Astrocyte (in vitro differentiated cells and primary cell): ENCODE measurements around the gene GPNMB. TPM values are rescaled to one million over a fixed set of nuclear protein-coding genes. Genes with fewer than 3 reads are reported as not detected.

Experiments used
- DNase-seq: peaks from one replicate; pipeline ENCODE4 v3.0.0-alpha.2; 2010; ENCODE audit warnings: low read depth
- FAIRE-seq: peaks from 2 replicates; lab custom pipeline; 2011; peaks lifted over from hg19 to GRCh38; lab: Jason Lieb, UNC
- H2AFZ ChIP-seq: 2 replicates; pipeline ENCODE4 v1.6.0; 2012; ENCODE audit warnings: low read depth, low read length, inconsistent platforms
- H3K27ac ChIP-seq: 2 replicates; pipeline ENCODE4 v1.5.1; 2011; ENCODE audit warnings: low read depth, low read length, inconsistent platforms
- H3K27me3 ChIP-seq: 2 replicates; pipeline ENCODE4 v1.6.0; 2011; ENCODE audit warnings: low read length, inconsistent platforms; ENCODE audit not compliant: insufficient read depth
- H3K36me3 ChIP-seq: 2 replicates; pipeline ENCODE4 v1.5.1; 2011; ENCODE audit warnings: low read length, inconsistent platforms; ENCODE audit not compliant: insufficient read depth
- H3K4me1 ChIP-seq: 2 replicates; pipeline ENCODE4 v1.5.1; 2011; ENCODE audit warnings: low read length, inconsistent platforms; ENCODE audit not compliant: insufficient read depth
- H3K4me2 ChIP-seq: 2 replicates; pipeline ENCODE4 v1.6.0; 2012; ENCODE audit warnings: low read length, inconsistent platforms
- H3K4me3 ChIP-seq: 2 replicates; pipeline ENCODE4 v1.5.1; 2011; ENCODE audit warnings: low read depth, mild to moderate bottlenecking, low read length, inconsistent platforms; ENCODE audit not compliant: insufficient read depth
- H3K79me2 ChIP-seq: 2 replicates; pipeline ENCODE4 v1.6.0; 2012; ENCODE audit warnings: mild to moderate bottlenecking, low read length, inconsistent platforms; ENCODE audit not compliant: insufficient read depth
- H3K9ac ChIP-seq: 2 replicates; pipeline ENCODE4 v1.6.0; 2012; ENCODE audit warnings: mild to moderate bottlenecking, low read length, inconsistent platforms
- H3K9me3 ChIP-seq: 2 replicates; pipeline ENCODE4 v1.5.1; 2012; ENCODE audit warnings: low read depth, mild to moderate bottlenecking, low read length, inconsistent platforms; ENCODE audit not compliant: insufficient read depth
- H4K20me1 ChIP-seq: 2 replicates; pipeline ENCODE4 v1.6.0; 2012; ENCODE audit warnings: low read length, inconsistent platforms; ENCODE audit not compliant: insufficient read depth
- H3K27ac Mint-ChIP-seq: one replicate; pipeline ENCODE4 v1.8.0; 2021; ENCODE audit warnings: mild to moderate bottlenecking, mixed read lengths; ENCODE audit not compliant: unreplicated experiment
- H3K27me3 Mint-ChIP-seq: one replicate; pipeline ENCODE4 v1.8.0; 2021; ENCODE audit warnings: low read depth, mixed read lengths; ENCODE audit not compliant: unreplicated experiment
- H3K36me3 Mint-ChIP-seq: one replicate; pipeline ENCODE4 v1.8.0; 2021; ENCODE audit warnings: low read depth, mixed read lengths; ENCODE audit not compliant: unreplicated experiment
- H3K4me1 Mint-ChIP-seq: one replicate; pipeline ENCODE4 v1.8.0; 2021; ENCODE audit warnings: low read depth, mixed read lengths; ENCODE audit not compliant: unreplicated experiment
- H3K4me3 Mint-ChIP-seq: one replicate; pipeline ENCODE4 v1.8.0; 2021; ENCODE audit warnings: mild to moderate bottlenecking, moderate library complexity, mixed read lengths; ENCODE audit not compliant: unreplicated experiment
- H3K9me3 Mint-ChIP-seq: one replicate; pipeline ENCODE4 v1.8.0; 2021; ENCODE audit warnings: mild to moderate bottlenecking, mixed read lengths; ENCODE audit not compliant: unreplicated experiment
- EZH2 ChIP-seq: IDR thresholded peaks from 2 replicates; pipeline ENCODE4 v1.6.1; 2012; ENCODE audit warnings: mild to moderate bottlenecking, low read length, inconsistent platforms; ENCODE audit not compliant: insufficient read depth
- total RNA-seq: library from RNA; stranded (reverse); gene quantifications from 2 replicates; pipeline ENCODE4 v1.2.1, GENCODE V29; 2021
- TF ChIP-seq, protein P1 (sequence below): IDR thresholded peaks from 2 replicates; pipeline ENCODE4 v1.5.1; 2011; ENCODE audit warnings: low read depth, mild to moderate bottlenecking, inconsistent platforms, low read length, moderate library complexity; ENCODE audit not compliant: insufficient read depth

The GPNMB gene
- total RNA-seq, 1 donor from 2014 or later: 0.91 TPM

DNA sequence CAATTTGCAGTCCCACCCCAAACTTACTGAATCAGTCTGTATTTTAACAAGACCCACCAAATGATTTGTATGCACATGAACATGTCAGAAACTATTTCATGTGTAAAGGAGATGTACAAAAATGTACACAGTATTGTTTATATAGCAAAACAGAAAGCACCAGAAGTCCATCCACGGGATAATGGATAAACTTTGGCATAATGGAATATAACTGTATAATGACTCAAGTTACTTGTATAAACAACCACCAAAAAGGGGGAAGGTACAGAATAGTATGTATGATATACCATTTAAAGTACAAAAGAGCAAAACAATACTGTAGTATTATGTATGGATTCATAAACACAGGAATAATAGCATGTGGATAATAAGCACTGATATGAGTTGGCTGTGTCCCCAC is 42.3 kb upstream of the GPNMB start:
- H3K27me3 ChIP-seq: no peaks in the 10 kb centered on the region
- peaks cover 2% of the 10 kb centered on the region for H3K9me3 ChIP-seq
- H3K9me3 Mint-ChIP-seq: no peaks in the 10 kb centered on the region
- H3K27ac ChIP-seq: no peak overlapping the region
- H3K79me2 ChIP-seq: no peaks in the 10 kb centered on the region
- no peak for TF ChIP-seq EZH2
- TF ChIP-seq, protein P1, sequence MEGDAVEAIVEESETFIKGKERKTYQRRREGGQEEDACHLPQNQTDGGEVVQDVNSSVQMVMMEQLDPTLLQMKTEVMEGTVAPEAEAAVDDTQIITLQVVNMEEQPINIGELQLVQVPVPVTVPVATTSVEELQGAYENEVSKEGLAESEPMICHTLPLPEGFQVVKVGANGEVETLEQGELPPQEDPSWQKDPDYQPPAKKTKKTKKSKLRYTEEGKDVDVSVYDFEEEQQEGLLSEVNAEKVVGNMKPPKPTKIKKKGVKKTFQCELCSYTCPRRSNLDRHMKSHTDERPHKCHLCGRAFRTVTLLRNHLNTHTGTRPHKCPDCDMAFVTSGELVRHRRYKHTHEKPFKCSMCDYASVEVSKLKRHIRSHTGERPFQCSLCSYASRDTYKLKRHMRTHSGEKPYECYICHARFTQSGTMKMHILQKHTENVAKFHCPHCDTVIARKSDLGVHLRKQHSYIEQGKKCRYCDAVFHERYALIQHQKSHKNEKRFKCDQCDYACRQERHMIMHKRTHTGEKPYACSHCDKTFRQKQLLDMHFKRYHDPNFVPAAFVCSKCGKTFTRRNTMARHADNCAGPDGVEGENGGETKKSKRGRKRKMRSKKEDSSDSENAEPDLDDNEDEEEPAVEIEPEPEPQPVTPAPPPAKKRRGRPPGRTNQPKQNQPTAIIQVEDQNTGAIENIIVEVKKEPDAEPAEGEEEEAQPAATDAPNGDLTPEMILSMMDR: no peak
- no peak overlapping the region for H2AFZ ChIP-seq
- no peak for FAIRE-seq
- H3K4me2 ChIP-seq: no peak overlapping the region
- peaks cover 12% of the 10 kb centered on the region for H3K36me3 ChIP-seq
- peaks cover 4% of the 10 kb centered on the region for H3K36me3 Mint-ChIP-seq
- no peaks in the 10 kb centered on the region for H4K20me1 ChIP-seq
- H3K27ac Mint-ChIP-seq: no peak overlapping the region
- no peaks in the 10 kb centered on the region for H3K4me1 ChIP-seq
- no peak overlapping the region for H3K4me3 Mint-ChIP-seq
- no peaks in the 10 kb centered on the region for H3K4me1 Mint-ChIP-seq
- no peak overlapping the region for H3K4me3 ChIP-seq
- H3K9ac ChIP-seq: no peak overlapping the region
- peaks cover 15% of the 10 kb centered on the region for H3K27me3 Mint-ChIP-seq
- DNase-seq: no peak

DNA sequence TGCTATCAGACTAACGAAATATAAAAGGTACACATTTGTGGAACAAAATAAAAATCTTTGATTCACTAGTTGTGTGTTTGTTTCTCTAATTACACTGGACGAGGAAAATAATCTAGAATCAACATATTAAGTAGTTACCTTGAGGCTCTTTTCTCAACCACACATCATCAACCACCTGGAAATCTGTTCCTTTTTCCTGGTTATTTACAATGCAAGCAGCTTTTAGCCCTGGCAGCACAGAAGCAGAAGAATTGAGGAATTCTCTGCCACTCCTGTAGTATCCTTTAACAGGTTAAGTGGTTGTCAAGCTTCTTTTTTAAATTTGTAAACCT is 41.0 kb upstream of the GPNMB start:
- Histone ChIP-seq H3K9ac (no peak overlapping the region), H3K4me2 (peak overlapping the region; percentile 76), H3K27me3 (no peaks in the 10 kb centered on the region), H3K27ac (no peak overlapping the region), H3K4me1 (no peaks in the 10 kb centered on the region), H3K4me3 (no peak overlapping the region), H3K79me2 (no peaks in the 10 kb centered on the region), H3K36me3 (peaks cover 4% of the 10 kb centered on the region), H3K9me3 (peaks cover 2% of the 10 kb centered on the region), H2AFZ (peak overlapping the region; percentile 94), H4K20me1 (no peaks in the 10 kb centered on the region)
- H3K27ac Mint-ChIP-seq: peak overlapping the region; percentile 19
- FAIRE-seq: no peak
- no peaks in the 10 kb centered on the region for H3K4me1 Mint-ChIP-seq
- peaks cover 4% of the 10 kb centered on the region for H3K36me3 Mint-ChIP-seq
- no peak for DNase-seq
- TF ChIP-seq, protein P1: no peak
- TF ChIP-seq EZH2: no peak
- no peaks in the 10 kb centered on the region for H3K9me3 Mint-ChIP-seq
- H3K4me3 Mint-ChIP-seq: no peak overlapping the region
- H3K27me3 Mint-ChIP-seq: peaks cover 15% of the 10 kb centered on the region

DNA sequence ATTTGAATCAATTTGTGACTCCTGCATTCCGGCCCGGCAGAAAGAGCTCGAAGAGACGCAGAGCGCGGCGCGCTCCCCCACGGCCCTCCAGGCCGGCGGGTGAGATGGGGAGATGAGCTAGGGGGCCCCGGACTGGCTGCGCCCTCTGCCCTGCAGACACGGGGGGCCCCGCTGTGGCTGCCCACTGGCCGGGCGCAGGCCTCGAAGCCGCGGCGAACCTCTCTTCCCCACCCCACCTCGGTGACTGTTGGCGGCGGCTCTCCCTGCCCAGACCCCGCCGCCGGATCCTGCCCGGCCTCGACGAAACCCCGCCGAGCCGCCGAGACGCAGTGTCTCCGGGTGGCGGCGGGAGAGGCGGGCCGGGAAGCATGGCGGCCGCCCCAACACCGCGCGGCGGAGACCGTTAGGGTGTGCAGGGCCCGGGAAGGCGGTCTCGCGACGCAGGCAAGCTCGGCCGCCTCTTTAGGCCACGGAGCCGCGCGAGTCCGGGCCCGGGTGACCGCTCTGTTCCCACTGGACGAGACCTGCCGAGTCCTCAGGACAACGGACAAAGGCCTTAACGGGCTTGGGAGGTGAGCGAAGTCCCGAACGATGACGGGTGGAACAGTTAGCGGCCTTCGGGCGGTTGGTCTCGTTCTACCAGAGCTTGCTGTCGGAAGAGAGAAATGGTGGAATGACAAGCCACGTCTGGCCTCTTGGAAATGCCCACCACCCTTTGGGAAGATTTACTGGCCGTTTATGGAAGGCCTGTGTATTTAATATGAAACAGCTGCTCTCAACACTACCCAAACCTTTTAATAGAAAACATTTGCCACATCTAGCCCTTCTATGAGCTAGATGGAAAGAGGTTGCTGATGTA is 40.4 kb upstream of the GPNMB start:
- H3K4me1 Mint-ChIP-seq: no peaks in the 10 kb centered on the region
- H3K9me3 Mint-ChIP-seq: no peaks in the 10 kb centered on the region
- Histone ChIP-seq H3K79me2 (no peaks in the 10 kb centered on the region), H3K27me3 (no peaks in the 10 kb centered on the region), H3K4me3 (peak overlapping the region; percentile 31), H3K27ac (no peak overlapping the region), H3K9me3 (peaks cover 2% of the 10 kb centered on the region), H3K36me3 (no peaks in the 10 kb centered on the region), H3K4me1 (no peaks in the 10 kb centered on the region), H3K4me2 (peak overlapping the region; percentile 76), H2AFZ (peak overlapping the region; percentile 94), H3K9ac (peak overlapping the region; percentile 35), H4K20me1 (no peaks in the 10 kb centered on the region)
- no peak for DNase-seq
- peak overlapping the region; percentile 19 for H3K27ac Mint-ChIP-seq
- peak; percentile 52 for TF ChIP-seq EZH2
- TF ChIP-seq, protein P1: no peak
- peaks cover 20% of the 10 kb centered on the region for H3K27me3 Mint-ChIP-seq
- FAIRE-seq: no peak
- H3K36me3 Mint-ChIP-seq: peaks cover 4% of the 10 kb centered on the region
- H3K4me3 Mint-ChIP-seq: no peak overlapping the region
